Bronchial epithelial cell (primary cell): ENCODE measurements around the gene TRIP12. TPM values are rescaled to one million over a fixed set of nuclear protein-coding genes. Genes with fewer than 3 reads are reported as not detected.

Experiments used
- DNase-seq: peaks from one replicate; pipeline ENCODE4 v3.0.0-alpha.2; 2010; ENCODE audit warnings: low read depth
- FAIRE-seq: peaks from 2 replicates; lab custom pipeline; 2011; peaks lifted over from hg19 to GRCh38; lab: Jason Lieb, UNC
- H3K27me3 ChIP-seq: 2 replicates; pipeline ENCODE4 v1.5.1; 2011; ENCODE audit warnings: low read length; ENCODE audit not compliant: control insufficient read depth, insufficient read depth
- H3K36me3 ChIP-seq: 2 replicates; pipeline ENCODE4 v1.5.1; 2011; ENCODE audit warnings: low read length; ENCODE audit not compliant: control insufficient read depth, insufficient read depth
- H3K4me3 ChIP-seq: 2 replicates; pipeline ENCODE4 v1.5.1; 2011; ENCODE audit warnings: mild to moderate bottlenecking, low read depth, low read length, control low read depth
- total RNA-seq: library from RNA; depleted of rRNA; stranded (reverse); fragments of >200 nt; gene quantifications from 2 replicates; pipeline ENCODE4 v1.2.1, GENCODE V29; 2014
- TF ChIP-seq, protein P1 (sequence below): IDR thresholded peaks from 2 replicates; pipeline ENCODE4 v1.5.1; 2011; ENCODE audit warnings: mild to moderate bottlenecking, moderate library complexity, low read length, control low read depth, inconsistent platforms; ENCODE audit not compliant: insufficient read depth, severe bottlenecking

TRIP12 gene
- total RNA-seq, 1 donor from 2014 or later, result 170 TPM

- TF ChIP-seq, protein P1, sequence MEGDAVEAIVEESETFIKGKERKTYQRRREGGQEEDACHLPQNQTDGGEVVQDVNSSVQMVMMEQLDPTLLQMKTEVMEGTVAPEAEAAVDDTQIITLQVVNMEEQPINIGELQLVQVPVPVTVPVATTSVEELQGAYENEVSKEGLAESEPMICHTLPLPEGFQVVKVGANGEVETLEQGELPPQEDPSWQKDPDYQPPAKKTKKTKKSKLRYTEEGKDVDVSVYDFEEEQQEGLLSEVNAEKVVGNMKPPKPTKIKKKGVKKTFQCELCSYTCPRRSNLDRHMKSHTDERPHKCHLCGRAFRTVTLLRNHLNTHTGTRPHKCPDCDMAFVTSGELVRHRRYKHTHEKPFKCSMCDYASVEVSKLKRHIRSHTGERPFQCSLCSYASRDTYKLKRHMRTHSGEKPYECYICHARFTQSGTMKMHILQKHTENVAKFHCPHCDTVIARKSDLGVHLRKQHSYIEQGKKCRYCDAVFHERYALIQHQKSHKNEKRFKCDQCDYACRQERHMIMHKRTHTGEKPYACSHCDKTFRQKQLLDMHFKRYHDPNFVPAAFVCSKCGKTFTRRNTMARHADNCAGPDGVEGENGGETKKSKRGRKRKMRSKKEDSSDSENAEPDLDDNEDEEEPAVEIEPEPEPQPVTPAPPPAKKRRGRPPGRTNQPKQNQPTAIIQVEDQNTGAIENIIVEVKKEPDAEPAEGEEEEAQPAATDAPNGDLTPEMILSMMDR, result no peak
- no peaks in the 10 kb centered on the region for H3K27me3 ChIP-seq
- no peak for FAIRE-seq
- no peak overlapping the region for H3K4me3 ChIP-seq
- no peak for DNase-seq
- H3K36me3 ChIP-seq, result no peaks in the 10 kb centered on the region
These were observed 21.4 kb upstream of the TRIP12 start for GRCh38 chr2:229943171-229943570.

GRCh38 chr2:229942671-229943070 is 20.9 kb upstream of the TRIP12 start:
- H3K4me3 ChIP-seq, result no peak overlapping the region
- H3K27me3 ChIP-seq, result no peaks in the 10 kb centered on the region
- H3K36me3 ChIP-seq, result no peaks in the 10 kb centered on the region
- TF ChIP-seq, protein P1, result no peak
- FAIRE-seq, result peak; percentile 68
- DNase-seq, result no peak

DNA sequence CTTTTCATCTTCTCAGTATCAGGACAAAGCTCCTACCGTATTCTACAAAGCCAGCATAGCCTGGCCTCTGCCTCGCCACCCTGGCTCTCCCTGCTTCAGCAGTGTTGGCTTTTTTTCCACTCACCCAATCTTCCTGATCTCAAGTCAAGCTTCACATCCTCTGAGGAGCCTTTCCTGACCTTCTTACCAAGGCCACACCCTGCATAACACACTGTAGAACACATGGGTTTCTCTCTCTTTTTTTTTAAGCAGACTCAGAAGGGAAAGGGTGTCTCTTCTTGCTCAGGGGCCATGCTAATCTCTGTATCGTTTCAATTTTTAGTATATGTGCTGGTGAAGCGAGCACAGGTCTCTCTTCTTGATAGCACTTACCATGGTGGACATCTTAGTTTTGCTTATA is 15.7 kb upstream of the TRIP12 start:
- Histone ChIP-seq H3K36me3 (no peaks in the 10 kb centered on the region), H3K27me3 (no peaks in the 10 kb centered on the region), H3K4me3 (no peak overlapping the region)
- TF ChIP-seq, protein P1, result no peak
- FAIRE-seq (no peak), DNase-seq (no peak)

DNA sequence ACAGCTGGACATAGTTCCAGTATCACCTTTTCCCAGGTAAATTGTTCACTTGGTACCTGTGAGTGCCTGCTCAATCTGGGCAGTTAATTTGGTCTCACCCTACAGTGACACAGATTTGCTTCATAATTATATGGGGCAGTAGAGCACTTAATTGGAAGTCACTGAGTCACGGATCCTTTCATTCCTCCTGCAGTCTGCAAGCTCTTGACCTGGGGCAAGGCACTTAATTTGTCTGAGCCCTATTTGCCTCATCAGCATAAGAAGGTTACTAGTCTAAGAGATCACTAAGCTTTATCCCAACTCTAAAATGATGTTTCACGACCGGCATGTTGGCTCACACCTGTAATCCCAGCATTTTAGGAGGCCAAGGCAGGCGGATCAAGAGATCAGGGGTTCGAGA is 9.4 kb upstream of the TRIP12 start:
- no peak for FAIRE-seq
- H3K4me3 ChIP-seq, result no peak overlapping the region
- TF ChIP-seq, protein P1, result no peak
- no peaks in the 10 kb centered on the region for H3K27me3 ChIP-seq
- H3K36me3 ChIP-seq, result no peaks in the 10 kb centered on the region
- DNase-seq, result no peak

DNA sequence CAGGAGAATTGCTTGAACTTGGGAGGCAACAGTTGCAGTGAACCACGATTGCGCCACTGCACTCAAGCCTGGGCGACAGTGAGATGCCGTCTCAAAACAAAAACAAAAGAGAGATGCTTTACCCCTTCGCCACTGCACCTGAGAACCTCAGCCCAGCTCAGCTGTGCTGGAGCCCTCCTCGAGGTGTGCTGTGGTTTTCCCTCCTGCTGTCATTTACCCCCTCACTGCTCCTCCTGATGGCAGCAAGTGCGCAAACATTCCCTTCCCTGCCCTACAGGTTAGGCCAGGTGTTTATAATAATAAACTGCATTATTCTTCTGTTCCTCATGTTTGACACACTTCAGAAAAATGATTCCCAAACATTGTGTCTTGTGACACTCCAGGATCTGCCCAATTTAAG is 8.8 kb upstream of the TRIP12 start:
- no peak overlapping the region for H3K4me3 ChIP-seq
- FAIRE-seq, result no peak

More for the DNA sequence above, 8.8 kb upstream of the TRIP12 start:
- TF ChIP-seq, protein P1, result no peak
- Histone ChIP-seq H3K27me3 (no peaks in the 10 kb centered on the region), H3K36me3 (no peaks in the 10 kb centered on the region)
- no peak for DNase-seq
